Left lung (tissue), 10 donors: Measurements from ENCODE around the gene RNF213. TPM values are rescaled to one million over a fixed set of nuclear protein-coding genes. Genes with fewer than 3 reads are reported as not detected.

Experiments used
- ATAC-seq: fragments of 200-7000 bp; cut with Tn5 transposase; one replicate; pipeline ENCODE4 v1.9.1; 2020; ENCODE audit warnings: moderate library complexity
- DNase-seq, 4 donors: peaks; one replicate each; pipeline ENCODE4 v3.0.0-alpha.2; 2013 to 2020
- H3K27ac ChIP-seq, 2 donors: fragments of 200-600 bp; sonication (generic) in 1 of 2; one replicate each; pipeline versions ENCODE4 v1.5.0 to v1.8.0; 2020 to 2021
- H3K27me3 ChIP-seq, 2 donors: fragments of 200-600 bp; sonication (generic) in 1 of 2; one replicate each; pipeline versions ENCODE4 v1.5.0 to v1.8.0; 2020 to 2021
- H3K36me3 ChIP-seq, 2 donors: fragments of 200-600 bp; sonication (generic) in 1 of 2; one replicate each; pipeline versions ENCODE4 v1.5.0 to v1.8.0; 2020 to 2021
- H3K4me1 ChIP-seq, 2 donors: fragments of 200-600 bp; one replicate each; pipeline ENCODE4 v1.8.0; 2021
- H3K4me3 ChIP-seq, 2 donors: fragments of 200-600 bp; sonication (generic) in 1 of 2; one replicate each; pipeline versions ENCODE4 v1.5.0 to v1.8.0; 2020 to 2021; ENCODE audit warnings: mild to moderate bottlenecking in 1 of 2
- H3K9me3 ChIP-seq, 2 donors: fragments of 200-600 bp; sonication (generic) in 1 of 2; one replicate each; pipeline versions ENCODE4 v1.5.0 to v1.8.0; 2020 to 2021
- CTCF ChIP-seq, 2 donors: fragments of 200-600 bp; sonication (generic) in 1 of 2; IDR thresholded peaks; one replicate each; pipeline versions ENCODE4 v1.5.0 to v1.8.0; 2021; ENCODE audit warnings: antibody characterized with exemption in 2 of 2
- intact Hi-C, 2 donors: fragments of 100-400 bp; cut with DNase I; formaldehyde crosslinking; loops; one replicate each; pipeline versions ENCODE4 v1.11.2 to v1.14.2; 2022
- polyA plus RNA-seq, 6 donors: library from polyadenylated mRNA; unstranded; fragments of 120-200 nt; gene quantifications; one replicate each; pipeline ENCODE4 v1.2.1, GENCODE V29; 2013; ENCODE audit not compliant: insufficient read length in 6 of 6
- total RNA-seq, 2 donors: library from RNA; stranded (reverse); fragmentation: NEBNext Ultra II Directional; extraction: Animal tissue kit (Norgen Biotek cat#: 25700); gene quantifications; one replicate each; pipeline ENCODE4 v1.2.1, GENCODE V29; 2021
- donor health status: DM: no; HTN: yes; CAD: no.
- donor health status: DM: no; HTN: no; CAD: no.

Gene RNF213
- total and polyA plus RNA-seq, 8 donors, result 89.0 to 264 (median 103) TPM

DNA sequence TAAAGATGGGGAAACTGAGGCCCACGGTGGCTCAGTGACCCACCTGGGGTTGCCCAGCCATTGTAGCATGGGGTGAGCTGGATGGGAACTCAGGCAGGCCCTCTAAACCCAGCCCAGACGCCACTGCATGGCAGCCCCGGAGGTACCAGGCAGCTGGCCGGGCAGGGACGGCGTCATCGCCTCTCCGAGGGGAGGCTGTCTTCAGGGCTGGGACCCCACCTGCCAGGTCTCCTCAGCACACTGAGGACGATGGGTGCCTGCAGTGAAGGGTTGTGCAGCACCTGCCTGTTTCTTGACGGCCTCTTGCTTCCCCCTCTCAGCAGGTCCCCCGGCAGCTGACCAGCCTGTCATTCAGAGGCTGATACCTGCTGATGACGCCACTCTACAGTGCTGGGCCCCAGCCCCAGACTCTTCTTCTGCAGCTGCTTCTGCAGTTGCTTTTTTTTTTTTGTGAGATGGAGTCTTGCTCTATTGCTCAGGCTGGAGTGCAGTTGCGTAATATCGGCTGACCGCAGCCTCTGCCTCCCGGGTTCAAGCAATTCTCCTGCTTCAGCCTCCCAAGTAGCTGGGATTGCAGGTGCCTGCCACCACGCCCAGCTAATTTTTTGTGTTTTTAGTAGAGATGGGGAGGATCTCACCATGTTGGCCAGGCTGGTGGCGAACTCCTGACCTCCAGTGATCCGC, 24.7 kb downstream of the RNF213 start:
- DNase-seq (peak in 1 of 4 donors; percentile 81), ATAC-seq (no peak)
- TF ChIP-seq CTCF (IDR thresholded peaks at IDR 0.05), result no peak
- no peaks in the 10 kb centered on the region for H3K27me3 ChIP-seq
- intact Hi-C loops, result no loop called here
- H3K4me1 ChIP-seq, result peaks cover 3 to 35% of the 10 kb centered on the region in 2 donors
- no peak overlapping the region for H3K27ac ChIP-seq
- H3K9me3 ChIP-seq, result no peaks in the 10 kb centered on the region
- H3K4me3 ChIP-seq, result no peak overlapping the region
- peaks cover 0 to 85% of the 10 kb centered on the region in 2 donors for H3K36me3 ChIP-seq

- intact Hi-C loops, result no loop called here
- DNase-seq (peak in 1 of 4 donors; percentile 37), ATAC-seq (no peak)
- H3K4me3 ChIP-seq, result no peak overlapping the region
- peaks cover 0 to 92% of the 10 kb centered on the region in 2 donors for H3K36me3 ChIP-seq
- H3K27me3 ChIP-seq, result no peaks in the 10 kb centered on the region
- H3K27ac ChIP-seq, result peak overlapping the region in 1 of 2 donors; percentile 60
- H3K9me3 ChIP-seq, result no peaks in the 10 kb centered on the region
- peaks cover 0 to 35% of the 10 kb centered on the region in 2 donors for H3K4me1 ChIP-seq
- TF ChIP-seq CTCF (IDR thresholded peaks at IDR 0.05), result no peak
These were observed 25.9 kb downstream of the RNF213 start for GRCh38 chr17:80286638-80286960.

GRCh38 chr17:80287038-80287437, 26.4 kb downstream of the RNF213 start:
- ATAC-seq, result no peak
- no peaks in the 10 kb centered on the region for H3K27me3 ChIP-seq
- TF ChIP-seq CTCF (IDR thresholded peaks at IDR 0.05), result no peak
- intact Hi-C loops, result no loop called here
- H3K9me3 ChIP-seq, result no peaks in the 10 kb centered on the region
- no peak overlapping the region for H3K4me3 ChIP-seq
- peak in 1 of 4 donors; percentile 8 for DNase-seq
- peak overlapping the region in 1 of 2 donors; percentile 60 for H3K27ac ChIP-seq
- H3K4me1 ChIP-seq, result peaks cover 0 to 35% of the 10 kb centered on the region in 2 donors
- H3K36me3 ChIP-seq, result peaks cover 0 to 92% of the 10 kb centered on the region in 2 donors

- no peak overlapping the region for H3K4me3 ChIP-seq
- DNase-seq, result peak in 1 of 4 donors; percentile 74
- peaks cover 0 to 35% of the 10 kb centered on the region in 2 donors for H3K4me1 ChIP-seq
- H3K27me3 ChIP-seq, result no peaks in the 10 kb centered on the region
- H3K27ac ChIP-seq, result peak overlapping the region in 1 of 2 donors; percentile 60
- no peaks in the 10 kb centered on the region for H3K9me3 ChIP-seq
- peak; percentile 5 for ATAC-seq
- intact Hi-C loops, result no loop called here
- peaks cover 0 to 92% of the 10 kb centered on the region in 2 donors for H3K36me3 ChIP-seq
- no peak for TF ChIP-seq CTCF (IDR thresholded peaks at IDR 0.05)
These were observed 27.3 kb downstream of the RNF213 start for GRCh38 chr17:80287806-80288567.

GRCh38 chr17:80289616-80290015, 29.0 kb downstream of the RNF213 start:
- Histone ChIP-seq H3K36me3 (peaks cover 0 to 97% of the 10 kb centered on the region in 2 donors), H3K27me3 (no peaks in the 10 kb centered on the region), H3K4me3 (no peak overlapping the region)

More at GRCh38 chr17:80289616-80290015, 29.0 kb downstream of the RNF213 start:
- intact Hi-C loops, result no loop called here
- Histone ChIP-seq H3K9me3 (no peaks in the 10 kb centered on the region), H3K27ac (no peak overlapping the region), H3K4me1 (peaks cover 0 to 33% of the 10 kb centered on the region in 2 donors)
- DNase-seq (no peak), ATAC-seq (no peak)
- TF ChIP-seq CTCF (IDR thresholded peaks at IDR 0.05), result no peak
